Smooth muscle cell (in vitro differentiated cells): ENCODE results near the gene IRAK2. TPM values are rescaled to one million over a fixed set of nuclear protein-coding genes. Genes with fewer than 3 reads are reported as not detected.
"Not testable (repeated sequence)": the region's sequence is repeated elsewhere in the genome, so short reads cannot be mapped to it uniquely, and the experiment has no call there.

Experiments used
- DNase-seq: peaks from one replicate; lab custom pipeline; 2025; ENCODE audit not compliant: unreplicated experiment; lab: John Stamatoyannopoulos, UW
- H2AFZ ChIP-seq: fragments of 200-600 bp; sonication (generic); 2 replicates; pipeline ENCODE4 v1.6.0; 2016; ENCODE audit warnings: antibody characterized with exemption, low read depth, mild to moderate bottlenecking
- H3F3A ChIP-seq: fragments of 200-600 bp; sonication (generic); 2 replicates; pipeline ENCODE4 v1.6.0; 2017; ENCODE audit warnings: antibody characterized with exemption, low read depth
- H3K27ac ChIP-seq: fragments of 200-600 bp; sonication (generic); 2 replicates; pipeline ENCODE4 v1.5.1; 2016; ENCODE audit warnings: low read depth, mild to moderate bottlenecking
- H3K27me3 ChIP-seq: fragments of 200-600 bp; sonication (generic); 2 replicates; pipeline ENCODE4 v1.6.1; 2016; ENCODE audit warnings: low read depth, mild to moderate bottlenecking
- H3K36me3 ChIP-seq: fragments of 200-600 bp; sonication (generic); 2 replicates; pipeline ENCODE4 v1.5.1; 2016; ENCODE audit warnings: low read depth
- H3K4me1 ChIP-seq: fragments of 200-600 bp; sonication (generic); 2 replicates; pipeline ENCODE4 v1.5.1; 2016; ENCODE audit warnings: low read depth
- H3K4me2 ChIP-seq: fragments of 200-600 bp; sonication (generic); 2 replicates; pipeline ENCODE4 v1.6.0; 2016; ENCODE audit warnings: mild to moderate bottlenecking
- H3K4me3 ChIP-seq: fragments of 200-600 bp; sonication (generic); 2 replicates; pipeline ENCODE4 v1.5.1; 2016; ENCODE audit warnings: mild to moderate bottlenecking
- H3K79me2 ChIP-seq: fragments of 200-600 bp; sonication (generic); 2 replicates; pipeline ENCODE4 v1.6.0; 2016; ENCODE audit warnings: low read depth, mild to moderate bottlenecking
- H3K9ac ChIP-seq: fragments of 200-600 bp; sonication (generic); 2 replicates; pipeline ENCODE4 v1.6.0; 2016; ENCODE audit warnings: low read depth
- H3K9me3 ChIP-seq: fragments of 200-600 bp; sonication (generic); replicated peaks from 2 replicates; pipeline ENCODE4 v1.5.1; 2016; ENCODE audit warnings: low read depth
- H4K20me1 ChIP-seq: fragments of 200-600 bp; sonication (generic); 2 replicates; pipeline ENCODE4 v1.6.0; 2016; ENCODE audit warnings: low read depth
- WGBS: methylation state at CpG from one replicate; pipeline ENCODE4 v1.1.7; 2016; ENCODE audit warnings: low lambda C conversion rate; 5-methylcytosine and 5-hydroxymethylcytosine counted together
- polyA plus RNA-seq: library from polyadenylated mRNA; unstranded; fragments of >200 nt; fragmentation: Nextera tagmentation; extraction: Ambion mirVana; gene quantifications from 2 replicates; pipeline ENCODE4 v1.2.1, GENCODE V29; 2016
- total RNA-seq: library from RNA; depleted of rRNA; stranded (reverse); fragments of >200 nt; gene quantifications from 2 replicates; pipeline ENCODE4 v1.2.3, GENCODE V29; 2014
- TF ChIP-seq, protein P1 (sequence below): fragments of 200-600 bp; sonication (generic); IDR thresholded peaks from 2 replicates; pipeline ENCODE4 v1.5.1; 2017; ENCODE audit warnings: borderline replicate concordance, mild to moderate bottlenecking, antibody characterized with exemption; ENCODE audit not compliant: insufficient read depth, poor library complexity, severe bottlenecking

The IRAK2 gene
- total and polyA plus RNA-seq, 2 experiments from 2014 or later: 3.3 to 3.4 TPM

GRCh38 chr3:10116928-10117327 lies 47.8 kb upstream of the IRAK2 start:
- Histone ChIP-seq H3K27me3 (no peaks in the 10 kb centered on the region), H3K4me1 (peaks cover 8% of the 10 kb centered on the region), H2AFZ (no peak overlapping the region), H3K79me2 (peaks cover 63% of the 10 kb centered on the region), H3K9me3 (no peaks in the 10 kb centered on the region), H3K36me3 (no peaks in the 10 kb centered on the region), H3K9ac (peak overlapping the region; percentile 77), H3K4me2 (peak overlapping the region; percentile 83), H3K27ac (no peak overlapping the region), H3K4me3 (peak overlapping the region; percentile 79), H4K20me1 (peaks cover 53% of the 10 kb centered on the region), H3F3A (no peaks in the 10 kb centered on the region)
- DNase-seq: no peak
- WGBS: 95% methylated on average over 4 of the region's 4 CpGs
- TF ChIP-seq, protein P1, sequence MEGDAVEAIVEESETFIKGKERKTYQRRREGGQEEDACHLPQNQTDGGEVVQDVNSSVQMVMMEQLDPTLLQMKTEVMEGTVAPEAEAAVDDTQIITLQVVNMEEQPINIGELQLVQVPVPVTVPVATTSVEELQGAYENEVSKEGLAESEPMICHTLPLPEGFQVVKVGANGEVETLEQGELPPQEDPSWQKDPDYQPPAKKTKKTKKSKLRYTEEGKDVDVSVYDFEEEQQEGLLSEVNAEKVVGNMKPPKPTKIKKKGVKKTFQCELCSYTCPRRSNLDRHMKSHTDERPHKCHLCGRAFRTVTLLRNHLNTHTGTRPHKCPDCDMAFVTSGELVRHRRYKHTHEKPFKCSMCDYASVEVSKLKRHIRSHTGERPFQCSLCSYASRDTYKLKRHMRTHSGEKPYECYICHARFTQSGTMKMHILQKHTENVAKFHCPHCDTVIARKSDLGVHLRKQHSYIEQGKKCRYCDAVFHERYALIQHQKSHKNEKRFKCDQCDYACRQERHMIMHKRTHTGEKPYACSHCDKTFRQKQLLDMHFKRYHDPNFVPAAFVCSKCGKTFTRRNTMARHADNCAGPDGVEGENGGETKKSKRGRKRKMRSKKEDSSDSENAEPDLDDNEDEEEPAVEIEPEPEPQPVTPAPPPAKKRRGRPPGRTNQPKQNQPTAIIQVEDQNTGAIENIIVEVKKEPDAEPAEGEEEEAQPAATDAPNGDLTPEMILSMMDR: no peak

- Histone ChIP-seq H3K4me2 (no peak overlapping the region), H3K9me3 (no peaks in the 10 kb centered on the region), H3K36me3 (no peaks in the 10 kb centered on the region), H3K27ac (no peak overlapping the region), H4K20me1 (peaks cover 75% of the 10 kb centered on the region), H3K9ac (no peak overlapping the region), H3K4me1 (peaks cover 8% of the 10 kb centered on the region), H3K79me2 (peaks cover 83% of the 10 kb centered on the region), H3K27me3 (no peaks in the 10 kb centered on the region), H3K4me3 (no peak overlapping the region), H2AFZ (no peak overlapping the region), H3F3A (no peaks in the 10 kb centered on the region)
- no peak for DNase-seq
- 90% methylated on average over 4 of the region's 4 CpGs for WGBS
- TF ChIP-seq, protein P1: no peak
These were observed 45.3 kb upstream of the IRAK2 start for GRCh38 chr3:10119376-10119775.

DNA sequence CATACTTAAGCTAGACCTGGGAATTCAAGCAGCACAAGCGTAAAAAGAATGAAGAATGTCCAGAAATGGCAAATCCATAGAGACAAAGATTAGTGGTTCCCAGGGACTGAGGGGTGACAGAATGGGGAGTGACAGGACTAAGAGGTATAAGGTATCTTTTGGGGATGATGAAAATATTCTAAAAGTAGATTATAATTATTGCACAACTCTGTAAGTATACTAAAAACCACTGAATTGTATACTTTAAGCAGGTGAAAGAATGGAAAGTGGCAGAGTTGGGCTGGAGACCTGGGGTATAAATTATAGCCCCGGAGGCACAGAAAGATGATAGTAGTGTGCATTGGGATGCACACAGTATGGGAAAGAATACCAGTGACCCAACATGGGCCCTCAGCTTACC lies 43.7 kb upstream of the IRAK2 start:
- H3K9ac ChIP-seq: no peak overlapping the region
- TF ChIP-seq, protein P1: no peak
- H3F3A ChIP-seq: no peaks in the 10 kb centered on the region
- no peak overlapping the region for H3K27ac ChIP-seq
- H3K36me3 ChIP-seq: peaks cover 4% of the 10 kb centered on the region
- H3K79me2 ChIP-seq: peaks cover 84% of the 10 kb centered on the region
- H2AFZ ChIP-seq: no peak overlapping the region
- DNase-seq: no peak
- peaks cover 8% of the 10 kb centered on the region for H3K4me1 ChIP-seq
- H3K4me2 ChIP-seq: no peak overlapping the region
- no peak overlapping the region for H3K4me3 ChIP-seq
- H3K9me3 ChIP-seq: no peaks in the 10 kb centered on the region
- H3K27me3 ChIP-seq: no peaks in the 10 kb centered on the region
- peaks cover 92% of the 10 kb centered on the region for H4K20me1 ChIP-seq
- 94% methylated on average over 2 of the region's 2 CpGs for WGBS

GRCh38 chr3:10122724-10123123 lies 42.0 kb upstream of the IRAK2 start:
- WGBS: 96% methylated on average over 4 of the region's 4 CpGs

GRCh38 chr3:10135872-10136271 lies 28.8 kb upstream of the IRAK2 start:
- not testable (repeated sequence) for H3F3A ChIP-seq, H3K79me2 ChIP-seq, H3K27me3 ChIP-seq, H3K4me2 ChIP-seq, H3K4me1 ChIP-seq, H3K9ac ChIP-seq, H3K4me3 ChIP-seq, H3K27ac ChIP-seq, H2AFZ ChIP-seq, H3K9me3 ChIP-seq, DNase-seq, H4K20me1 ChIP-seq, H3K36me3 ChIP-seq
- 98% methylated on average over 9 of the region's 9 CpGs for WGBS

More at GRCh38 chr3:10122724-10123123, 42.0 kb upstream of the IRAK2 start:
- peaks cover 91% of the 10 kb centered on the region for H4K20me1 ChIP-seq
- no peaks in the 10 kb centered on the region for H3K9me3 ChIP-seq
- H3K4me1 ChIP-seq: no peaks in the 10 kb centered on the region
- peaks cover 7% of the 10 kb centered on the region for H3K36me3 ChIP-seq
- H3K27me3 ChIP-seq: no peaks in the 10 kb centered on the region
- no peak overlapping the region for H3K4me2 ChIP-seq
- no peak overlapping the region for H3K9ac ChIP-seq
- DNase-seq: no peak
- TF ChIP-seq, protein P1: no peak
- H3K4me3 ChIP-seq: no peak overlapping the region
- H2AFZ ChIP-seq: no peak overlapping the region
- no peaks in the 10 kb centered on the region for H3F3A ChIP-seq
- H3K27ac ChIP-seq: no peak overlapping the region
- H3K79me2 ChIP-seq: peaks cover 67% of the 10 kb centered on the region
